A549 treated with DMSO at 1 μM for 4 hours (cell line): ENCODE results near the gene POLR2H. TPM values are rescaled to one million over a fixed set of nuclear protein-coding genes. Genes with fewer than 3 reads are reported as not detected.

Experiments
- total RNA-seq: library from RNA; stranded (reverse); fragments of 200-300 nt; extraction: Qiagen RNA extraction; gene quantifications from 5 replicates; pipeline ENCODE4 v1.2.3, GENCODE V29; 2022; ENCODE audit warnings: low read depth

POLR2H gene
- total RNA-seq = 73.1 to 83.9 TPM (median 75.8 TPM) in 5 replicates

DNA sequence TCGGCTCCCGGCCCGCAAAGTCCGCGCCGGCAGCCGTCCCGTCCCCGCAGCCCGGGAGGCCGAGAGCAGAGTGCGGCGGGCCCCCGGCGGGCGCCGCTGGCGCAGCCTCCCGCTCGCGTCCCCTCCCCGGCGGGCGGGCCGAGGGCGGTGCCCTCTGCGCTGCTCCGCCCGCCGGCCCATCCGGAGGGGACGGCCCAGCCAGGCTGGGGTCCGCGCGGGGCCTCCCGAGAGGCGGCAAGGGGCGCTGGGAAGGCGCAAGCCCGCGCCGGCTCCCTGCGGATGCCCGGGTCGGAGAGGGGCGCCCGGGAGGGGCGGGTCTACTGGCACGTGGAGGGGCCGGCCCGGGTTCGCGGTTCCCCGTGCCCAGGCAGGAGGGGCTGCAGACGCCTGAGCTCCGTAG, at the start of gene POLR2H, which contains the start of gene CLCN2:
POLR2H (plus strand) TSS at position 179 of the 400 bp plus-strand sequence. CDS start 1,783 bp downstream, outside the sequence.
CLCN2 (minus strand) TSS at position 74 of the 400 bp plus-strand sequence. CDS start 126 bp downstream, outside the sequence.

DNA sequence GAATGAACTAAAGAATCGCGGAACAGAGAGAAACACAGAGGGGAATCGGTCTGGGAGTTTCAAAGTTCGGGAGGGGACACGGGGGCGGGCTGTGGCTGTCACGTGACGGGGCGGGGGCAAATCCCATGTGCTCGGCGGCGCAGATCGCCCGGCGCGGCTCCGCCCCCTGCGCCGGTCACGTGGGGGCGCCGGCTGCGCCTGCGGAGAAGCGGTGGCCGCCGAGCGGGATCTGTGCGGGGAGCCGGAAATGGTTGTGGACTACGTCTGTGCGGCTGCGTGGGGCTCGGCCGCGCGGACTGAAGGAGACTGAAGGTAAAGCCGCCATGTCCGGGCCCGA, 47.2 kb upstream of the POLR2H start, which contains the start of gene EIF4G1:
EIF4G1 (plus strand) TSS at position 244 of the 337 bp plus-strand sequence. CDS start 1,191 bp downstream, outside the sequence.

DNA sequence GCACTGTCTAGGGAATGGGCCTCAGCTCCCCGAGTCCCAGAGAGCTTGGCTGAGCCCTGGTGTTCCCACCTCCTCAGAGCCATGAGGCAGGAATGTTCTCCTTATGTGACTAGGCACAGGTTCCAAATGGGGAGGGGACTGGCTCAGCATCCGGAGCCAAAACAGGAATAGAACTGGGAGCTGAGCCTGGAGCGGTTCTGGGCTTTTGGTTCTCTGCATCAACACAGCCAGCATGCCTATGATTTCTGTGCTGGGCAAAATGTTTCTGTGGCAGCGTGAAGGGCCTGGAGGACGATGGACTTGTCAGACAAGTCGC, 24.2 kb upstream of the POLR2H start, which contains the start of gene FAM131A:
FAM131A (plus strand) TSS at position 202 of the 316 bp plus-strand sequence; CDS start at position 233, 31 bp downstream.

DNA sequence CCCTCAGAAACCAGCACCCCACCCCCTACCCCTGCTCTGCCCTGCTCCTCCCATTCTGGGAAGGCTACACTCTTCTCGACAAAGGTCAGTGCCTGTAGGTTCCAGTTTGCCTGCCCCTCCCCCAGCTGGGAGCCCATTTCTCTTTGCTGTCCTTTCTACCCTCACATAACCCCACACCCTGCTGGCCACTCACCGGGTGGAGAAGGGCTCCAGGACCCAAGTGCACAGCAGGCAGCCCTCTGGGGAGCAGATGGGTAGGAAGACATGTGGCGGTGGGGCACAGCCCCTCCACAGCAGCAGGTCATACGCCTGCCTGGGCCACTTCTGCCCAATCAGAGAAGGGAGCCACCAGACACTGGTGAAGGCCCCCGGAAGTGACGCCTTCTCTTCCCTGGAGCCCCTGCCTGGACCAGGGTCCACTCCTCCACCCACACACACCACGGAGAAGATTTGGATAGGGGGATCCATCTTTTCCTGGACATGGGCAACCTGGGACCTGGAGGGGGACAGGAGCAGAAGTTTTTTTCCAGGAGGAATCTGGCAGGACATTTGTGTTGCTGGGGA, 16.5 kb downstream of the POLR2H start, which contains the start of gene THPO:
THPO (minus strand) TSS at position 326 of the 564 bp plus-strand sequence. CDS start 1,948 bp downstream, outside the sequence.

DNA sequence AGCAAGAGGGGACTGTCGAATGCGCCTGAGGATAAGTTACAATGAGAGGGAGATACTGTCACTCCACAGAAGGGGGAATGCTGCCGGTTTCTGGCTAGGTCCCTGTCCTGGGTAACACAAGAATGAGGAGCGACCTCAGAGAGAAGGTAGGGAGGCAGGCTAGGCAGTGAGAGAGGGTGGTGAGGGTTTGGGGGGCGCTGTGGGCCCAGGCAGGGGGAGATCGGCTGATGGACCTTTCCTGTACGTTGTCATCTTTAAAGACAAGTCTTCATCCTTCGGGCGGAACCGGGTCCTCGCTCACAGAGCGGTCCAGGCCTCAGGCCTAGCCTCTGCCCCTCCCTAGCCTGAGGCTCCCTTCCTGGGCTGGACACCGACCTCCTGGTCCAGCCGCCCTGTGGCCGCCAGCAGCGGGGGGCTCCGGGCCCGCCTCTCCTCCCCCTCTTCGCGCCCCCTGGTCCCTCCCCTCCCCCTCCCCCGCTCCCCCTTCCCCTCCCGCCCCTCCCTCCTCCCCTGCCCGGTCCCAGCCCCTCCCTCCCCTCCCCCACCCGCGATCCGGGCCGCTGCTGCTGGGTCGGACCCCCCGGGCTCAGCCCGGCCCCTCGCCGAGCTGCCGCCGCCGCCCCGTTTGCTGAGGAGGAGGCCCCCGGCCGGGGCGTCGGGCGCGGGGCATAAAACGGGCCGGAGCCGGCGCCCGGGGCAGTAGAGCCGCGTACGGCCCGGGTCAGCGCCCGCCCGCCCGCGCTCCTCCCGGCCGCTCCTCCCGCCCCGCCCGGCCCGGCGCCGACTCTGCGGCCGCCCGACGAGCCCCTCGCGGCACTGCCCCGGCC, 18.1 kb downstream of the POLR2H start, which contains the start of gene CHRD:
CHRD (plus strand) TSS at position 697 of the 827 bp plus-strand sequence. CDS start 265 bp downstream, outside the sequence.

Other genes starting within 250 kb of the POLR2H start
- 26.5 to 31.2 TPM (median 30.9 TPM) in 5 replicates for gene EIF2B5, start 226.4 kb upstream of the POLR2H start, total RNA-seq
- 18.3 to 29.0 TPM (median 24.6 TPM) in 5 replicates for gene DVL3, start 206.3 kb upstream of the POLR2H start, total RNA-seq
- 296 to 327 TPM (median 312 TPM) in 5 replicates for gene AP2M1, start 186.9 kb upstream of the POLR2H start, total RNA-seq
- 32.6 to 37.7 TPM (median 33.9 TPM) in 5 replicates for gene ABCF3, start 175.5 kb upstream of the POLR2H start, total RNA-seq
- 0.38 to 0.56 TPM (median 0.48 TPM) in 5 replicates for gene VWA5B2, start 132.1 kb upstream of the POLR2H start, total RNA-seq
- 63.7 to 82.1 TPM (median 70.1 TPM) in 5 replicates for gene ALG3, start 112.7 kb upstream of the POLR2H start, total RNA-seq
- gene EEF1AKMT4, start 112.0 kb upstream of the POLR2H start, total RNA-seq = 11.0 to 13.5 TPM (median 12.2 TPM) in 5 replicates
- 0.90 to 1.7 TPM (median 1.1 TPM) in 5 replicates for gene CAMK2N2, start 100.2 kb upstream of the POLR2H start, total RNA-seq
- gene ECE2, start 85.7 kb upstream of the POLR2H start, total RNA-seq = not detected in 5 replicates
- 315 to 419 TPM (median 334 TPM) in 5 replicates for gene PSMD2, start 62.5 kb upstream of the POLR2H start, total RNA-seq
- gene EIF4G1, start 47.1 kb upstream of the POLR2H start, total RNA-seq = 252 to 292 TPM (median 278 TPM) in 5 replicates
- 8.9 to 10.6 TPM (median 10.4 TPM) in 5 replicates for gene FAM131A, start 24.1 kb upstream of the POLR2H start, total RNA-seq
- gene CLCN2, start 105 bp upstream of the POLR2H start, total RNA-seq = 4.7 to 5.4 TPM (median 5.2 TPM) in 5 replicates
- not detected in 5 replicates for gene THPO, start 16.5 kb downstream of the POLR2H start, total RNA-seq
- 0.10 to 0.17 TPM (median 0.16 TPM) in 5 replicates for gene CHRD, start 18.3 kb downstream of the POLR2H start, total RNA-seq
- gene EPHB3, start 200.1 kb downstream of the POLR2H start, total RNA-seq = 0.30 to 0.95 TPM (median 0.37 TPM) in 5 replicates